ENCODE measurements around the gene ACSF3.

ACSF3 gene

GRCh38 chr16:89195521-89196171 lies 102.0 kb downstream of the ACSF3 start:
- no peak for TF ChIP-seq CTCF (IDR thresholded peaks at IDR 0.05)

DNA sequence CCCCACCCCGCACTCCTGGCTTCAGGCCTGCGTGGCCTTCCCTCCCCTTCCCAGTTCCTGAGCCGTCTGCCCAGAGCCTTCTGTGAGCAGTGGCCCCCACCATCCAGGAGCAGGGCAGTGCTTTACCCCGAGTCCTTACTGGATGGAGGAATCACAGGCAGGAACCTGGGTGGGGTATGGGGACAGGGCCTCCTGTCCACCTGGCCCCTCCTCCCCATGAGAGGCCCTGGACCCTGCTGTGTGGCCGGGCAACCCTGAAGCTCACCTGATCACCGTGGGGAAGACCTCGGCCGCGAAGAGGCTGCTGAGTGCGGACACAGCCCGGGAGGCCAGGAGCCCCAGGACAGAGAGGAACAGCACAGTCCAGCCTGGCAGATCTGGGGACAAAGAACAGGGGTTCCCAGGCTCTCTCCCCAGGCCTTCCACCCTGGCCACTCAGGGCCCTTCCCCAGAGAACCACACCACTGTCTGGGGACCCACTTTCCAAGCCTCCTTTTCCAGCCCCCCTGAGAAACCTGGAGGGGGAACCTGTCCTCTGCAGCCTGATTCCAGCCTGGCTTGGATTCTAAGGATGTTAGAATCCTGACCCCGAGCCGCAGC lies 103.5 kb downstream of the ACSF3 start:
- no peak for TF ChIP-seq CTCF (IDR thresholded peaks at IDR 0.05)

DNA sequence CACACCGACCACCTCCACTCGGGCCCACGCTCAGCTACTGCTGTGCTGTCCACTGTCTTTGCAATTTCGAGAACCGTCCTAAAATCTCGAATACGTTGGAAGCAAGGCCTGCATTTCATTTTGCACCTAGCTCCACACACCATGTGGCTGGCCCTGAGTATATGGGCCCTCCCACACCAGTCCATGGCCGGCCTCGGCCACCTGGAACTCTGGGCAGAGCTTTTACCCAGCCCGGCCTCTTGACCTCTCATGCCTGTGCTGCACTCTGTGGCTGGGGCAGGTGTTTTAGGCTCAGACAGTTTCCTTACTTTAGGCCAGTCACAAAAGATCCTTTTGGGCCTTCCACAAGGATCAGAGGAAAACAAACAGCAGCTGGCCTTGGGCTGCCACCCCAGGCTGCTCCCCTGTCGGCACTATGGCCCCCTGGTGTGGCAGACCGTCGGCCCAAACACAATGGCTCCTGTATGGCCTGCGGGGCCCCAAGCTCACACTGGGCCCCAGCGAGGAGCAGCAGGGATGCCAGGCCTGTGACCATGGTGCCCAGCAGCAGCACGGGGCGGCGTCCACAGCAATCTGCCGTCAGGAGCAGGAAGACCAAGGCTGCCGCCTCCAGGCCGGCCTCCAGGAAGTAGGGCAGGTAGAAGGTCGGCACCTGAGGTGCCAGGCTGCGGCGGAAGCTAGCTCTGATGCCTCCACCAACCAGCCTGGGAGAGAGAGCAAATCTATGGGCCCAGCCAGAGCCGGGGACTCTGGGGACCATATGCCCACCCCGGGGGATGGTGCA lies 104.2 kb downstream of the ACSF3 start:
- no peak for TF ChIP-seq CTCF (IDR thresholded peaks at IDR 0.05)

GRCh38 chr16:89198417-89199240 lies 105.0 kb downstream of the ACSF3 start:
- TF ChIP-seq CTCF (IDR thresholded peaks at IDR 0.05) = no peak

DNA sequence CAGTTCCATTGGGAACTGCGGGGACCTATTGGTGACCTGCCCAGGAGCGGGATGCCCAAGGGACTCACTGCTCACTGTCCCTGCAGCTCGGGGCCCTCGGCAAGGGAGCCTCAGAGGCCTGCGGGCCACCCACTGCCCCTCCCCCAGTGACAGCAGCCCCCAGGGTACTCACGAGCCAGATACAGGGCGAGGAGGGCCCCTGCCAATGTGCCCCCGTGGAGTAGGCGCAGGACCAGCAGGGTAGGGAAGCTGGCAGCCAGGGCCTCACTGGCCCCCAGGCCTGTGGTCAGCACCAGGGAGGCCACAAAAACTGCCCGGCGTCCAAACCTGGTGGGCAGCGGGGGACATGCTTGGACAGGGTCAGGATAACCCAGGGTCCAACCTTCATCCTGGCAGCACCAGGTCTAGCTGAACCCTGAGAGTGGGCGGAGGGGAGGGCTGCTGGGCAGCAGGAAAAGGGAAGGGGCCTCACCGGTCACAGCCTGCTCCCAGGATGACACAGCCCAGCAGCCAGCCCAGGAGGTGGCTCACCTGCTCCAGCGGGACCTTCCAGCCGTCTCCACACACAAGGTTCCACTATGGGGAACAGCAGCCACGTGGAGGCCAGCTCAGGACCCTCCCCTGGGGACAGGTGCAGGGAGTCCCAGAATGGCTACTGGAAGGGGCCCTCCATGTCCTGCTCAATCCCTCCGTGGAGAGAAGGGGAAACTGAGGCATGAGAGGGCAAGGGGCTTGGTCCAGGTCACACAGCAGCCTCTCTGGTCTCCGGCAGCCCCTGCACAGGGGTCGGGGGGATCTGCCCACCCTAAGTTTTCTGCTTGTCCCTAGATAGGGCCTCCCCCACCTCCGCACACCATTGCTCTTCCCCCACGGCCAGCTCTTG lies 105.8 kb downstream of the ACSF3 start:
- no peak for TF ChIP-seq CTCF (IDR thresholded peaks at IDR 0.05)

- no peak for TF ChIP-seq CTCF (IDR thresholded peaks at IDR 0.05)
Observed at GRCh38 chr16:89200124-89200849, 106.6 kb downstream of the ACSF3 start, which contains the start of gene SLC22A31. Gene SLC22A31 (minus strand): TSS chr16:89200537. CDS start chr16:89200501, 36 bp downstream.

Measured in LNCAP (cell line).